Neural crest cell (in vitro differentiated cells): ENCODE results near the gene SEMA4D. TPM values are rescaled to one million over a fixed set of nuclear protein-coding genes. Genes with fewer than 3 reads are reported as not detected.

Source experiments
- DNase-seq: peaks from one replicate; pipeline ENCODE4 v3.0.0; 2021; ENCODE audit warnings: low read depth, mixed read lengths, low spot score
- H3K27ac Mint-ChIP-seq: one replicate; pipeline ENCODE4 v1.8.0; 2021; ENCODE audit warnings: mild to moderate bottlenecking, mixed read lengths; ENCODE audit not compliant: unreplicated experiment
- H3K27me3 Mint-ChIP-seq: 2 replicates; pipeline ENCODE4 v1.8.0; 2021; ENCODE audit warnings: low read depth, mild to moderate bottlenecking, mixed read lengths
- H3K36me3 Mint-ChIP-seq: 2 replicates; pipeline ENCODE4 v1.8.0; 2021; ENCODE audit warnings: low read depth, mild to moderate bottlenecking, mixed read lengths
- H3K4me1 Mint-ChIP-seq: 2 replicates; pipeline ENCODE4 v1.8.0; 2021; ENCODE audit warnings: mixed read lengths
- H3K4me3 Mint-ChIP-seq: one replicate; pipeline ENCODE4 v1.8.0; 2021; ENCODE audit warnings: mild to moderate bottlenecking, mixed read lengths
- H3K9me3 Mint-ChIP-seq: 2 replicates; pipeline ENCODE4 v1.8.0; 2021; ENCODE audit warnings: mixed read lengths
- microRNA-seq: library from miRNA; unstranded; fragments of <30 nt; microRNA quantifications from one replicate; pipeline ENCODE4, GENCODE V29; 2020
- total RNA-seq: library from RNA; stranded (reverse); gene quantifications from 2 replicates; pipeline ENCODE4 v1.2.1, GENCODE V29; 2021
- TF ChIP-seq, protein P1 (sequence below): fragments of 200-600 bp; sonication (generic); conservative IDR thresholded peaks from 2 replicates; pipeline ENCODE4 v1.5.0; 2021; ENCODE audit warnings: antibody characterized with exemption, mild to moderate bottlenecking

SEMA4D gene
- total RNA-seq, 1 donor from 2014 or later = 33.5 TPM

DNA sequence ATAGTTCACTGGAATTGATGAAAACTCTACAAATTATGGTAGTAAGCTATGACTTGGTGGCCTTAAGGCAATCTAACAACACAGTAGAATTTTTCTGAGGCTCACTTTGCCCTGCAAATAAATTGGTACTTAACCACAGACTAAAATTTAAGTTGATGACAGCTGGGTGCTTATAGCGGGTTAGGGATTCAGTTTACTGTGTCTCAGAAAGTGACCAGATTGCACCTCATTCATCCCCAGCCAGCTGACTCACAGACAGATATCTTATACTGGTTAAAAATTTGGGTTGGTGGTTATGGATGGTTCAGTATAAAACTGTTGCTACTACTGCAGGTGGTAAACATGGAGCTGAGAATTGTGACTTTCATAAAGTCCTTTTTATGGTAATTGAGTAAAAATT lies 184.1 kb downstream of the SEMA4D start:
- Mint-ChIP-seq H3K9me3 (no peaks in the 10 kb centered on the region), H3K4me3 (peak overlapping the region; percentile 95), H3K4me1 (peaks cover 64% of the 10 kb centered on the region)

DNA sequence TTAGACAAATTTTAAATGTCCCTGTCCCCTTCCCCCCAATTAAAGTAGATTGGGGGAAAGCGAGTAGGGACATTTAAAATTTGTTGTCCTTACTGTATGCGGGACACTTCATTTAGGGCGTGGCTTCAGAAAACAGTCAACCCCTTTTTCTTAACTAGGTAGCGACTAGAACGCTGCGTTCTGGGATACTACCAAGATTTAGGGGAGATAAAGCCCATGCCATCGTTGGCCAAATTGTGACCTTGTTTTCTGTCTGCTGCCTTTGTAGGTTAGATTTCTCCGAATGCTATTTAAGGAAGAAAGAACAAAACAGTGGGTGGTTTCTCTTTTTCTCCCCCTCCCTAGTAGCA lies 185.7 kb downstream of the SEMA4D start:
- peaks cover 6% of the 10 kb centered on the region for H3K27me3 Mint-ChIP-seq
- no peaks in the 10 kb centered on the region for H3K9me3 Mint-ChIP-seq
- DNase-seq = no peak
- peaks cover 21% of the 10 kb centered on the region for H3K36me3 Mint-ChIP-seq
- H3K4me3 Mint-ChIP-seq = peak overlapping the region; percentile 95
- peak overlapping the region; percentile 96 for H3K27ac Mint-ChIP-seq
- peaks cover 52% of the 10 kb centered on the region for H3K4me1 Mint-ChIP-seq
- TF ChIP-seq, protein P1, sequence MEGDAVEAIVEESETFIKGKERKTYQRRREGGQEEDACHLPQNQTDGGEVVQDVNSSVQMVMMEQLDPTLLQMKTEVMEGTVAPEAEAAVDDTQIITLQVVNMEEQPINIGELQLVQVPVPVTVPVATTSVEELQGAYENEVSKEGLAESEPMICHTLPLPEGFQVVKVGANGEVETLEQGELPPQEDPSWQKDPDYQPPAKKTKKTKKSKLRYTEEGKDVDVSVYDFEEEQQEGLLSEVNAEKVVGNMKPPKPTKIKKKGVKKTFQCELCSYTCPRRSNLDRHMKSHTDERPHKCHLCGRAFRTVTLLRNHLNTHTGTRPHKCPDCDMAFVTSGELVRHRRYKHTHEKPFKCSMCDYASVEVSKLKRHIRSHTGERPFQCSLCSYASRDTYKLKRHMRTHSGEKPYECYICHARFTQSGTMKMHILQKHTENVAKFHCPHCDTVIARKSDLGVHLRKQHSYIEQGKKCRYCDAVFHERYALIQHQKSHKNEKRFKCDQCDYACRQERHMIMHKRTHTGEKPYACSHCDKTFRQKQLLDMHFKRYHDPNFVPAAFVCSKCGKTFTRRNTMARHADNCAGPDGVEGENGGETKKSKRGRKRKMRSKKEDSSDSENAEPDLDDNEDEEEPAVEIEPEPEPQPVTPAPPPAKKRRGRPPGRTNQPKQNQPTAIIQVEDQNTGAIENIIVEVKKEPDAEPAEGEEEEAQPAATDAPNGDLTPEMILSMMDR = no peak

More for the DNA sequence above, 184.1 kb downstream of the SEMA4D start:
- DNase-seq = no peak
- peaks cover 31% of the 10 kb centered on the region for H3K36me3 Mint-ChIP-seq
- no peak overlapping the region for H3K27ac Mint-ChIP-seq
- TF ChIP-seq, protein P1 = no peak
- peaks cover 11% of the 10 kb centered on the region for H3K27me3 Mint-ChIP-seq

DNA sequence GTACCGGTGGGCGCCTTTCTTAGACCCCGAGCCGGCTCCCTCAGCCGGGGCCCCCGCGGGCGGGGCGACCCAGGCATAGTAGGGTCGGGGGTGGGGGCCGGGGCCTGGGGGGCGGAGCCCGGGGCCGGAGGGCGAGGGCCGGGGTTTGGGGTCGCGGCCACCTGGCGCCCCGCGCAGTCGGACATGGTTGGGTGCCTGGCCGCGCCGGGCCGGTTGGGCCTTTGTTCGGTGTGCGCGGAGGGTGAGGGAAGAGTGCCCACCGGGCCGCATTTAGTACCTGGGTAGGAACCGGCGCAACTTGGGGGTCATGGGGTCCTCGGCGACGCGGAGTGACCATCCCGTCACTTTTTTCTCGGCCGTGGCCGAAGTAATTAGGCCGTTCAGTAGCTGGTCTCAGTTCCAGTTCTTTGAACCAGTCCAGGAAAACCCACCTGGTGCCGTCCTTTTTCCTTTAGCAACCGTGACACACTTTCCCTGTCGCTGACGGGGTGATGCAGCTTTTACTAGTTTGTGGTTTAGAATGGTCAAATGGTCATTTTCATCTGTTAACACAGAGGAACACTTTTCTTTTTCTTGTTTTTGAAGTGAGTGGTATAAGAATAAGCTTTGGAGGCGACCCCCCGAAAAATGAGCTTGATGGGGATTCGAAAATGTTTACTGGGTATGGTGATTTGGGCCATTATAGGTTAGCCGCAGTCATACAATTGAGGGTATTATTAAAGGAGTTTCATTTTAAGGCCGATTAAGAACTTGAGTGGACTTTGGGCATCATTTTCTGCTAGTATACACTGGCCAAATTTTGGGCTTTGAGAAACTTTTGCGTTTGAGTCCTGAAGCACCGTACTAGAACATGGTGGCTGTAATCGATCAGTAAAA lies 186.3 kb downstream of the SEMA4D start:
- H3K27me3 Mint-ChIP-seq = peaks cover 6% of the 10 kb centered on the region
- H3K4me1 Mint-ChIP-seq = peaks cover 47% of the 10 kb centered on the region
- TF ChIP-seq, protein P1 = no peak
- H3K27ac Mint-ChIP-seq = peak overlapping the region; percentile 100
- DNase-seq = no peak
- peak overlapping the region; percentile 95 for H3K4me3 Mint-ChIP-seq
- H3K36me3 Mint-ChIP-seq = peaks cover 21% of the 10 kb centered on the region
- no peaks in the 10 kb centered on the region for H3K9me3 Mint-ChIP-seq

Small RNA genes lying within 50 kb of the gene (microRNA-seq; reads per million reads assigned to microRNA genes)
- 1.8 reads per million for gene MIR3153

Other genes starting within 250 kb of the SEMA4D start
- 174 and 184 TPM in 2 replicates for gene CKS2, start 186.9 kb downstream of the SEMA4D start, total RNA-seq
- 56.7 and 62.6 TPM in 2 replicates for gene SECISBP2, start 179.6 kb downstream of the SEMA4D start, total RNA-seq
- gene GADD45G, start 106.9 kb upstream of the SEMA4D start, total RNA-seq = 11.9 and 13.3 TPM in 2 replicates